Astrocyte (in vitro differentiated cells and primary cell): ENCODE data around the gene DKKL1. TPM values are rescaled to one million over a fixed set of nuclear protein-coding genes. Genes with fewer than 3 reads are reported as not detected.
"Not testable (repeated sequence)": the region's sequence is repeated elsewhere in the genome, so short reads cannot be mapped to it uniquely, and the experiment has no call there.

Source experiments
- DNase-seq: peaks from one replicate; pipeline ENCODE4 v3.0.0-alpha.2; 2010; ENCODE audit warnings: low read depth
- FAIRE-seq: peaks from 2 replicates; lab custom pipeline; 2011; peaks lifted over from hg19 to GRCh38; lab: Jason Lieb, UNC
- H2AFZ ChIP-seq: 2 replicates; pipeline ENCODE4 v1.6.0; 2012; ENCODE audit warnings: low read depth, low read length, inconsistent platforms
- H3K27ac ChIP-seq: 2 replicates; pipeline ENCODE4 v1.5.1; 2011; ENCODE audit warnings: low read depth, low read length, inconsistent platforms
- H3K27me3 ChIP-seq: 2 replicates; pipeline ENCODE4 v1.6.0; 2011; ENCODE audit warnings: low read length, inconsistent platforms; ENCODE audit not compliant: insufficient read depth
- H3K36me3 ChIP-seq: 2 replicates; pipeline ENCODE4 v1.5.1; 2011; ENCODE audit warnings: low read length, inconsistent platforms; ENCODE audit not compliant: insufficient read depth
- H3K4me1 ChIP-seq: 2 replicates; pipeline ENCODE4 v1.5.1; 2011; ENCODE audit warnings: low read length, inconsistent platforms; ENCODE audit not compliant: insufficient read depth
- H3K4me2 ChIP-seq: 2 replicates; pipeline ENCODE4 v1.6.0; 2012; ENCODE audit warnings: low read length, inconsistent platforms
- H3K4me3 ChIP-seq: 2 replicates; pipeline ENCODE4 v1.5.1; 2011; ENCODE audit warnings: low read depth, mild to moderate bottlenecking, low read length, inconsistent platforms; ENCODE audit not compliant: insufficient read depth
- H3K79me2 ChIP-seq: 2 replicates; pipeline ENCODE4 v1.6.0; 2012; ENCODE audit warnings: mild to moderate bottlenecking, low read length, inconsistent platforms; ENCODE audit not compliant: insufficient read depth
- H3K9ac ChIP-seq: 2 replicates; pipeline ENCODE4 v1.6.0; 2012; ENCODE audit warnings: mild to moderate bottlenecking, low read length, inconsistent platforms
- H3K9me3 ChIP-seq: 2 replicates; pipeline ENCODE4 v1.5.1; 2012; ENCODE audit warnings: low read depth, mild to moderate bottlenecking, low read length, inconsistent platforms; ENCODE audit not compliant: insufficient read depth
- H4K20me1 ChIP-seq: 2 replicates; pipeline ENCODE4 v1.6.0; 2012; ENCODE audit warnings: low read length, inconsistent platforms; ENCODE audit not compliant: insufficient read depth
- H3K27ac Mint-ChIP-seq: one replicate; pipeline ENCODE4 v1.8.0; 2021; ENCODE audit warnings: mild to moderate bottlenecking, mixed read lengths; ENCODE audit not compliant: unreplicated experiment
- H3K27me3 Mint-ChIP-seq: one replicate; pipeline ENCODE4 v1.8.0; 2021; ENCODE audit warnings: low read depth, mixed read lengths; ENCODE audit not compliant: unreplicated experiment
- H3K36me3 Mint-ChIP-seq: one replicate; pipeline ENCODE4 v1.8.0; 2021; ENCODE audit warnings: low read depth, mixed read lengths; ENCODE audit not compliant: unreplicated experiment
- H3K4me1 Mint-ChIP-seq: one replicate; pipeline ENCODE4 v1.8.0; 2021; ENCODE audit warnings: low read depth, mixed read lengths; ENCODE audit not compliant: unreplicated experiment
- H3K4me3 Mint-ChIP-seq: one replicate; pipeline ENCODE4 v1.8.0; 2021; ENCODE audit warnings: mild to moderate bottlenecking, moderate library complexity, mixed read lengths; ENCODE audit not compliant: unreplicated experiment
- H3K9me3 Mint-ChIP-seq: one replicate; pipeline ENCODE4 v1.8.0; 2021; ENCODE audit warnings: mild to moderate bottlenecking, mixed read lengths; ENCODE audit not compliant: unreplicated experiment
- CTCF ChIP-seq: IDR thresholded peaks from 2 replicates; pipeline ENCODE4 v1.5.1; 2011; ENCODE audit warnings: low read depth, mild to moderate bottlenecking, inconsistent platforms, low read length, moderate library complexity; ENCODE audit not compliant: insufficient read depth
- EZH2 ChIP-seq: IDR thresholded peaks from 2 replicates; pipeline ENCODE4 v1.6.1; 2012; ENCODE audit warnings: mild to moderate bottlenecking, low read length, inconsistent platforms; ENCODE audit not compliant: insufficient read depth
- total RNA-seq: library from RNA; stranded (reverse); gene quantifications from 2 replicates; pipeline ENCODE4 v1.2.1, GENCODE V29; 2021

The DKKL1 gene
- total RNA-seq, 1 donor from 2014 or later = 1.1 TPM

- Histone ChIP-seq H3K4me3 (no peak overlapping the region), H3K9ac (no peak overlapping the region), H3K27ac (no peak overlapping the region), H3K4me2 (no peak overlapping the region), H3K36me3 (no peaks in the 10 kb centered on the region), H3K9me3 (peaks cover 9% of the 10 kb centered on the region), H2AFZ (no peak overlapping the region), H3K79me2 (no peaks in the 10 kb centered on the region), H3K4me1 (no peaks in the 10 kb centered on the region), H4K20me1 (no peaks in the 10 kb centered on the region), H3K27me3 (peaks cover 5% of the 10 kb centered on the region)
- no peaks in the 10 kb centered on the region for H3K4me1 Mint-ChIP-seq
- FAIRE-seq (no peak), DNase-seq (no peak)
- TF ChIP-seq CTCF (no peak), EZH2 (no peak)
- no peak overlapping the region for H3K27ac Mint-ChIP-seq
- H3K36me3 Mint-ChIP-seq = peaks cover 2% of the 10 kb centered on the region
- H3K9me3 Mint-ChIP-seq = peaks cover 20% of the 10 kb centered on the region
- no peak overlapping the region for H3K4me3 Mint-ChIP-seq
- H3K27me3 Mint-ChIP-seq = peaks cover 4% of the 10 kb centered on the region
Measured at GRCh38 chr19:49368711-49369358, 5.2 kb downstream of the DKKL1 start.

GRCh38 chr19:49371184-49371583, 7.5 kb downstream of the DKKL1 start:
- Histone ChIP-seq H3K27ac (no peak overlapping the region), H3K9ac (no peak overlapping the region), H3K4me1 (no peaks in the 10 kb centered on the region), H3K4me3 (no peak overlapping the region), H4K20me1 (no peaks in the 10 kb centered on the region), H3K27me3 (peaks cover 5% of the 10 kb centered on the region), H3K79me2 (no peaks in the 10 kb centered on the region), H2AFZ (no peak overlapping the region), H3K4me2 (no peak overlapping the region), H3K36me3 (no peaks in the 10 kb centered on the region), H3K9me3 (peaks cover 9% of the 10 kb centered on the region)
- H3K27me3 Mint-ChIP-seq = peaks cover 10% of the 10 kb centered on the region
- no peak for FAIRE-seq
- H3K4me3 Mint-ChIP-seq = no peak overlapping the region
- no peak for TF ChIP-seq EZH2
- TF ChIP-seq CTCF = no peak
- DNase-seq = no peak
- H3K4me1 Mint-ChIP-seq = no peaks in the 10 kb centered on the region
- no peak overlapping the region for H3K27ac Mint-ChIP-seq
- peaks cover 2% of the 10 kb centered on the region for H3K36me3 Mint-ChIP-seq
- H3K9me3 Mint-ChIP-seq = peaks cover 22% of the 10 kb centered on the region

GRCh38 chr19:49373174-49373573, 9.5 kb downstream of the DKKL1 start:
- not testable (repeated sequence) for H3K27me3 ChIP-seq, H3K4me3 Mint-ChIP-seq, DNase-seq, H3K27ac Mint-ChIP-seq, H4K20me1 ChIP-seq, H3K36me3 Mint-ChIP-seq, H3K36me3 ChIP-seq, FAIRE-seq, H3K27ac ChIP-seq, H3K4me1 ChIP-seq, H3K4me3 ChIP-seq, H3K9me3 ChIP-seq, H3K79me2 ChIP-seq, H3K9ac ChIP-seq, H3K4me1 Mint-ChIP-seq, H2AFZ ChIP-seq, H3K4me2 ChIP-seq
- Mint-ChIP-seq H3K27me3 (peaks cover 15% of the 10 kb centered on the region), H3K9me3 (peaks cover 22% of the 10 kb centered on the region)
